HepG2 (cell line): ENCODE data around the gene SPTB. TPM values are rescaled to one million over a fixed set of nuclear protein-coding genes. Genes with fewer than 3 reads are reported as not detected.

ENCODE experiments used
- ERF ChIP-seq: IDR thresholded peaks from 2 replicates; pipeline ENCODE4 v1.6.1; 2018; ENCODE audit warnings: missing biosample characterization, missing genetic modification reagents
- HNRNPL ChIP-seq: fragments of 200-400 bp; formaldehyde crosslinking; IDR thresholded peaks from 2 replicates; pipeline ENCODE4 v1.6.1; 2017; ENCODE audit warnings: mild to moderate bottlenecking, low read depth, low read length
- HOXA9 ChIP-seq: sonication (generic); formaldehyde crosslinking; IDR thresholded peaks from 2 replicates; pipeline ENCODE4 v1.8.1; 2022; ENCODE audit warnings: missing genetic modification reagents, mild to moderate bottlenecking, moderate library complexity, borderline replicate concordance
- KDM3A ChIP-seq: IDR thresholded peaks from 2 replicates; pipeline ENCODE4 v1.6.1; 2018; ENCODE audit warnings: low read depth, missing compliant biosample characterization
- NR2C2 ChIP-seq: sonication (generic); formaldehyde crosslinking; IDR thresholded peaks from 2 replicates; pipeline ENCODE4 v1.4.0; 2020; ENCODE audit warnings: missing genetic modification reagents, mild to moderate bottlenecking, moderate library complexity, borderline replicate concordance
- POLR2G ChIP-seq: fragments of 200-400 bp; formaldehyde crosslinking; IDR thresholded peaks from 2 replicates; pipeline ENCODE4 v1.6.1; 2018; ENCODE audit warnings: mild to moderate bottlenecking, low read depth, low read length, moderate library complexity
- SNAI1 ChIP-seq: sonication (generic); formaldehyde crosslinking; IDR thresholded peaks from 2 replicates; pipeline ENCODE4 v1.5.0; 2020; ENCODE audit warnings: mild to moderate bottlenecking, missing genetic modification reagents, borderline replicate concordance
- ZFP90 ChIP-seq: sonication (generic); formaldehyde crosslinking; IDR thresholded peaks from 2 replicates; pipeline ENCODE4 v1.8.0; 2022; ENCODE audit warnings: missing genetic modification reagents, mild to moderate bottlenecking, inconsistent platforms, borderline replicate concordance
- ZFX ChIP-seq: sonication (generic); formaldehyde crosslinking; IDR thresholded peaks from 2 replicates; pipeline ENCODE4 v1.4.0; 2020; ENCODE audit warnings: mild to moderate bottlenecking, low read depth, missing genetic modification reagents, moderate library complexity
- ZNF136 ChIP-seq: sonication (generic); formaldehyde crosslinking; IDR thresholded peaks from 2 replicates; pipeline ENCODE4 v1.8.1; 2022; ENCODE audit warnings: low read depth, mild to moderate bottlenecking, moderate library complexity, missing genetic modification reagents
- ZNF143 ChIP-seq: sonication (generic); formaldehyde crosslinking; IDR thresholded peaks from 2 replicates; pipeline ENCODE4 v1.4.0; 2020; ENCODE audit warnings: missing genetic modification reagents
- ZNF350 ChIP-seq: sonication (generic); formaldehyde crosslinking; IDR thresholded peaks from 2 replicates; pipeline ENCODE4 v1.4.0; 2020; ENCODE audit warnings: mild to moderate bottlenecking, low read depth, missing genetic modification reagents, borderline replicate concordance
- ZNF432 ChIP-seq: sonication (generic); formaldehyde crosslinking; IDR thresholded peaks from 2 replicates; pipeline ENCODE4 v1.5.0; 2020; ENCODE audit warnings: missing genetic modification reagents, mild to moderate bottlenecking, borderline replicate concordance
- ZNF777 ChIP-seq: sonication (generic); formaldehyde crosslinking; IDR thresholded peaks from 2 replicates; pipeline ENCODE4 v1.4.0; 2020; ENCODE audit warnings: missing genetic modification reagents
- polyA plus RNA-seq, 8 experiments: library from polyadenylated mRNA; depleted of rRNA in 3 of 8; stranded (reverse) in 7 of 8; unstranded in 1 of 8; fragments of >200 nt; fragmentation: Illumina TruSeq in 4 of 8; extraction: Trizol in 4 of 8; gene quantifications; 2 replicates each; pipeline versions ENCODE4 v1.2.1 to v1.2.3, GENCODE V29; 2011 to 2016; ENCODE audit warnings: low read depth in 4 of 8, missing spikeins in 1 of 8, mixed read lengths in 1 of 8; ENCODE audit not compliant: insufficient read depth in 1 of 8
- total RNA-seq, 5 experiments: library from RNA; depleted of rRNA; stranded (reverse); fragments of >200 nt; fragmentation: Illumina TruSeq; extraction: Trizol; gene quantifications; 2 replicates each; pipeline ENCODE4 v1.2.3, GENCODE V29; 2016; ENCODE audit warnings: low read depth in 1 of 5
- TF ChIP-seq, protein P1 (sequence below): IDR thresholded peaks from 2 replicates; pipeline ENCODE4 v1.6.1; 2016; ENCODE audit warnings: missing genetic modification reagents, missing compliant biosample characterization
- TF ChIP-seq, protein P2 (sequence below): sonication (generic); formaldehyde crosslinking; IDR thresholded peaks from 2 replicates; pipeline ENCODE4 v1.4.0; 2020; ENCODE audit warnings: missing genetic modification reagents, borderline replicate concordance
- TF ChIP-seq, protein P3 (sequence below): sonication (generic); formaldehyde crosslinking; IDR thresholded peaks from 2 replicates; pipeline ENCODE4 v1.5.1; 2020; ENCODE audit warnings: missing genetic modification reagents, mild to moderate bottlenecking, borderline replicate concordance
- TF ChIP-seq, protein P4 (sequence below): IDR thresholded peaks from 2 replicates; pipeline ENCODE4 v1.6.1; 2016; ENCODE audit warnings: low read depth, missing genetic modification reagents, missing compliant biosample characterization

SPTB gene
- total and polyA plus RNA-seq, 2 of the 13 experiments (the other 11 are each of a cell fraction or from before 2014, with no cell fraction given) = 0.01 to 0.02 TPM

DNA sequence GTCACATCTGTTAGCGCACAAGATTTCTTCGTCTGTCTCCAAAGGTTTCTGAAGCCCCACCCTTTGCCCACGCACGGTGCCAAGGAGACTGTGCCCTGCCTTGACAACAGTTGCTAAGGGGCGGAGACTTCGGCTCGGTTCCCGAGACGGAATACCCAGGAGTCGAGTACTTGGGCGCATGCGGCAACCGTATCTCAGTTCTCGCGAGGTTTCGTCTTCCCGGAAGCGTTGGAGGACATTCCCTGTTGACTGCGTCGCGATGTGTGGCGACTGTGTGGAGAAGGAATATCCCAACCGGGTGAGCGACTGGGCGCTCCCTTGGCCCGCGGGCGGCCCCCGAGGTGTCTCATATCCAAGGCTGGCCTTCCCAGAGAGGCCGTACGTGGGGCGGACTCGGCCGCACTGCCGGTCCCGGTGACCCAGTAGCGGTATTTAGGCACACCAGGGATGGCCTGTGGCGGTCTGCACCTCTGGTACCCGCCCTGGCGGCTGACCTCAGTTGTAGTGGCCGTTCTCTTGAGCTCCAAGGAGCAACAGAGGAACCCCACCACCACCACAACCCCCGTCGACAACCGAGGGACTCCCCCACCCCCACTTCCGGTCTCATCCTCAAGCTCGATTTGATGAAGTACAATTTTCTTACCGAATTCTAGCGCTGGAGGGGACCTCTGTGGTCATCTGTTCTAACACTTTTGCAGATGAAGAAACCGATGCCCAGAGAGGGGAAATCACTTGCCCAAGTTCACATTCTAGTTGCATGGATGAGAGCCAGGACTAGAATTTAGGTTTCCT is 34.7 kb upstream of the SPTB start, which contains the start of gene CHURC1 (continued):
- TF ChIP-seq ZNF432 (CRISPR knock-in tag) = no peak
- TF ChIP-seq, protein P1, sequence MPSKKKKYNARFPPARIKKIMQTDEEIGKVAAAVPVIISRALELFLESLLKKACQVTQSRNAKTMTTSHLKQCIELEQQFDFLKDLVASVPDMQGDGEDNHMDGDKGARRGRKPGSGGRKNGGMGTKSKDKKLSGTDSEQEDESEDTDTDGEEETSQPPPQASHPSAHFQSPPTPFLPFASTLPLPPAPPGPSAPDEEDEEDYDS = no peak
- TF ChIP-seq ZNF350 (CRISPR knock-in tag) = peak; percentile 70; the same call in 1 of the 2 replicates
- TF ChIP-seq, protein P2, sequence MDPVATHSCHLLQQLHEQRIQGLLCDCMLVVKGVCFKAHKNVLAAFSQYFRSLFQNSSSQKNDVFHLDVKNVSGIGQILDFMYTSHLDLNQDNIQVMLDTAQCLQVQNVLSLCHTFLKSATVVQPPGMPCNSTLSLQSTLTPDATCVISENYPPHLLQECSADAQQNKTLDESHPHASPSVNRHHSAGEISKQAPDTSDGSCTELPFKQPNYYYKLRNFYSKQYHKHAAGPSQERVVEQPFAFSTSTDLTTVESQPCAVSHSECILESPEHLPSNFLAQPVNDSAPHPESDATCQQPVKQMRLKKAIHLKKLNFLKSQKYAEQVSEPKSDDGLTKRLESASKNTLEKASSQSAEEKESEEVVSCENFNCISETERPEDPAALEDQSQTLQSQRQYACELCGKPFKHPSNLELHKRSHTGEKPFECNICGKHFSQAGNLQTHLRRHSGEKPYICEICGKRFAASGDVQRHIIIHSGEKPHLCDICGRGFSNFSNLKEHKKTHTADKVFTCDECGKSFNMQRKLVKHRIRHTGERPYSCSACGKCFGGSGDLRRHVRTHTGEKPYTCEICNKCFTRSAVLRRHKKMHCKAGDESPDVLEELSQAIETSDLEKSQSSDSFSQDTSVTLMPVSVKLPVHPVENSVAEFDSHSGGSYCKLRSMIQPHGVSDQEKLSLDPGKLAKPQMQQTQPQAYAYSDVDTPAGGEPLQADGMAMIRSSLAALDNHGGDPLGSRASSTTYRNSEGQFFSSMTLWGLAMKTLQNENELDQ (CRISPR knock-in tag) = no peak
- peak; percentile 76 for TF ChIP-seq HNRNPL
- TF ChIP-seq ZFX (CRISPR knock-in tag) = peak; percentile 81
- TF ChIP-seq, protein P3, sequence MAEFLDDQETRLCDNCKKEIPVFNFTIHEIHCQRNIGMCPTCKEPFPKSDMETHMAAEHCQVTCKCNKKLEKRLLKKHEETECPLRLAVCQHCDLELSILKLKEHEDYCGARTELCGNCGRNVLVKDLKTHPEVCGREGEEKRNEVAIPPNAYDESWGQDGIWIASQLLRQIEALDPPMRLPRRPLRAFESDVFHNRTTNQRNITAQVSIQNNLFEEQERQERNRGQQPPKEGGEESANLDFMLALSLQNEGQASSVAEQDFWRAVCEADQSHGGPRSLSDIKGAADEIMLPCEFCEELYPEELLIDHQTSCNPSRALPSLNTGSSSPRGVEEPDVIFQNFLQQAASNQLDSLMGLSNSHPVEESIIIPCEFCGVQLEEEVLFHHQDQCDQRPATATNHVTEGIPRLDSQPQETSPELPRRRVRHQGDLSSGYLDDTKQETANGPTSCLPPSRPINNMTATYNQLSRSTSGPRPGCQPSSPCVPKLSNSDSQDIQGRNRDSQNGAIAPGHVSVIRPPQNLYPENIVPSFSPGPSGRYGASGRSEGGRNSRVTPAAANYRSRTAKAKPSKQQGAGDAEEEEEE (CRISPR knock-in tag) = 0 out of 2 replicates have a peak, but pooled peaks have one; percentile 63
- TF ChIP-seq ERF (CRISPR knock-in tag) = 0 out of 2 replicates have a peak, but pooled peaks have one; percentile 29
- TF ChIP-seq ZNF136 (CRISPR knock-in tag) = 0 out of 2 replicates have a peak, but pooled peaks have one; percentile 44
- TF ChIP-seq ZFP90 (CRISPR knock-in tag) = peak; percentile 85
- TF ChIP-seq, protein P4, sequence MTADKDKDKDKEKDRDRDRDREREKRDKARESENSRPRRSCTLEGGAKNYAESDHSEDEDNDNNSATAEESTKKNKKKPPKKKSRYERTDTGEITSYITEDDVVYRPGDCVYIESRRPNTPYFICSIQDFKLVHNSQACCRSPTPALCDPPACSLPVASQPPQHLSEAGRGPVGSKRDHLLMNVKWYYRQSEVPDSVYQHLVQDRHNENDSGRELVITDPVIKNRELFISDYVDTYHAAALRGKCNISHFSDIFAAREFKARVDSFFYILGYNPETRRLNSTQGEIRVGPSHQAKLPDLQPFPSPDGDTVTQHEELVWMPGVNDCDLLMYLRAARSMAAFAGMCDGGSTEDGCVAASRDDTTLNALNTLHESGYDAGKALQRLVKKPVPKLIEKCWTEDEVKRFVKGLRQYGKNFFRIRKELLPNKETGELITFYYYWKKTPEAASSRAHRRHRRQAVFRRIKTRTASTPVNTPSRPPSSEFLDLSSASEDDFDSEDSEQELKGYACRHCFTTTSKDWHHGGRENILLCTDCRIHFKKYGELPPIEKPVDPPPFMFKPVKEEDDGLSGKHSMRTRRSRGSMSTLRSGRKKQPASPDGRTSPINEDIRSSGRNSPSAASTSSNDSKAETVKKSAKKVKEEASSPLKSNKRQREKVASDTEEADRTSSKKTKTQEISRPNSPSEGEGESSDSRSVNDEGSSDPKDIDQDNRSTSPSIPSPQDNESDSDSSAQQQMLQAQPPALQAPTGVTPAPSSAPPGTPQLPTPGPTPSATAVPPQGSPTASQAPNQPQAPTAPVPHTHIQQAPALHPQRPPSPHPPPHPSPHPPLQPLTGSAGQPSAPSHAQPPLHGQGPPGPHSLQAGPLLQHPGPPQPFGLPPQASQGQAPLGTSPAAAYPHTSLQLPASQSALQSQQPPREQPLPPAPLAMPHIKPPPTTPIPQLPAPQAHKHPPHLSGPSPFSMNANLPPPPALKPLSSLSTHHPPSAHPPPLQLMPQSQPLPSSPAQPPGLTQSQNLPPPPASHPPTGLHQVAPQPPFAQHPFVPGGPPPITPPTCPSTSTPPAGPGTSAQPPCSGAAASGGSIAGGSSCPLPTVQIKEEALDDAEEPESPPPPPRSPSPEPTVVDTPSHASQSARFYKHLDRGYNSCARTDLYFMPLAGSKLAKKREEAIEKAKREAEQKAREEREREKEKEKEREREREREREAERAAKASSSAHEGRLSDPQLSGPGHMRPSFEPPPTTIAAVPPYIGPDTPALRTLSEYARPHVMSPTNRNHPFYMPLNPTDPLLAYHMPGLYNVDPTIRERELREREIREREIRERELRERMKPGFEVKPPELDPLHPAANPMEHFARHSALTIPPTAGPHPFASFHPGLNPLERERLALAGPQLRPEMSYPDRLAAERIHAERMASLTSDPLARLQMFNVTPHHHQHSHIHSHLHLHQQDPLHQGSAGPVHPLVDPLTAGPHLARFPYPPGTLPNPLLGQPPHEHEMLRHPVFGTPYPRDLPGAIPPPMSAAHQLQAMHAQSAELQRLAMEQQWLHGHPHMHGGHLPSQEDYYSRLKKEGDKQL (CRISPR knock-in tag) = 0 out of 2 replicates have a peak, but pooled peaks have one; percentile 13
- TF ChIP-seq POLR2G = peak; percentile 97
- TF ChIP-seq KDM3A (CRISPR knock-in tag) = 0 out of 2 replicates have a peak, but pooled peaks have one; percentile 58
- no peak for TF ChIP-seq HOXA9
- TF ChIP-seq ZNF143 (CRISPR knock-in tag) = peak; percentile 48; the same call in 1 of the 2 replicates
- peak; percentile 60; the same call in 1 of the 2 replicates for TF ChIP-seq NR2C2 (CRISPR knock-in tag)
- peak; percentile 59; the same call in 1 of the 2 replicates for TF ChIP-seq ZNF777 (CRISPR knock-in tag)
- peak; percentile 89 for TF ChIP-seq SNAI1
